ENCODE measurements around the gene DCDC2. TPM values are rescaled to one million over a fixed set of nuclear protein-coding genes. Genes with fewer than 3 reads are reported as not detected.

Gene DCDC2
- total and polyA plus RNA-seq, 2 donors (not counting 1 experiment from before 2014, with no cell fraction given): not detected

GRCh38 chr6:24403501-24403824 lies 45.6 kb upstream of the DCDC2 start:
- ATAC-seq (ENCODE audit: low read depth) (no peak), DNase-seq (peak; percentile 8)
- Histone ChIP-seq H3K27me3 (replicated peaks in 1 of 4; ENCODE audit: control extremely low read depth in 1 of 4, control insufficient read depth in 3 of 4, insufficient read depth in 4 of 4, low read length in 3 of 4) (peaks cover 0 to 9% (median 3%) of the 10 kb centered on the region in 4 experiments), H3K9ac (ENCODE audit: low read length) (peak overlapping the region; percentile 80), H2AFZ (ENCODE audit: insufficient read depth, low read depth, low read length, poor library complexity, severe bottlenecking) (peak overlapping the region; percentile 91), H4K20me1 (ENCODE audit: control insufficient read depth, insufficient read depth, low read length, poor library complexity, severe bottlenecking) (peaks cover 25% of the 10 kb centered on the region), H3K4me1 (ENCODE audit: control insufficient read depth in 2 of 2, insufficient read depth in 2 of 2, low read length in 2 of 2) (peaks cover 11 to 15% of the 10 kb centered on the region in 2 donors), H3K4me2 (replicated peaks; ENCODE audit: low read depth, low read length, poor library complexity, severe bottlenecking) (peak overlapping the region; percentile 86), H3K79me2 (ENCODE audit: control insufficient read depth, insufficient read depth, low read length) (peaks cover 31% of the 10 kb centered on the region), H3K27ac (ENCODE audit: low read length in 2 of 2) (peak overlapping the region in 1 of 2 donors; percentile 15), H3K4me3 (ENCODE audit: control extremely low read depth in 1 of 5, extremely low read depth in 1 of 5, insufficient read depth in 1 of 5, low read depth in 2 of 5, low read length in 4 of 5) (peak overlapping the region; percentile 56 to 87 (median 78)), H3K36me3 (replicated peaks in 1 of 2; ENCODE audit: control extremely low read depth in 1 of 2, control insufficient read depth in 1 of 2, extremely low read depth in 1 of 2, insufficient read depth in 2 of 2, low read length in 1 of 2) (peaks cover 5 to 17% of the 10 kb centered on the region in 2 experiments), H3K9me3 (ENCODE audit: control extremely low read depth in 1 of 3, control insufficient read depth in 2 of 3, insufficient read depth in 1 of 3, low read length in 2 of 3) (no peaks in the 10 kb centered on the region)
- TF ChIP-seq EZH2 (IDR thresholded peaks at IDR 0.05; ENCODE audit: borderline replicate concordance, insufficient read depth, low read depth, low read length, poor library complexity, severe bottlenecking) (no peak), CTCF (IDR thresholded peaks at IDR 0.05) (no peak)
- WGBS (ENCODE audit: insufficient coverage): 0% methylated on average over 1 of the region's 12 CpGs
- ChIA-PET POLR2A (no interaction called here), CTCF (no interaction called here)
- H3K27ac Mint-ChIP-seq: peak overlapping the region; percentile 83
- H3K4me3 Mint-ChIP-seq: peak overlapping the region; percentile 96
- peaks cover 38% of the 10 kb centered on the region for H3K4me1 Mint-ChIP-seq
- H3K27me3 Mint-ChIP-seq: peaks cover 8% of the 10 kb centered on the region
- no peaks in the 10 kb centered on the region for H3K9me3 Mint-ChIP-seq (ENCODE audit: insufficient read depth)
- intact Hi-C loops (cut with micrococcal nuclease): loop anchor here (10.0 kb wide), 1 partner anchor 119 kb away; no protein-coding TSS in a partner anchor

GRCh38 chr6:24402697-24403500 lies 45.0 kb upstream of the DCDC2 start, which contains the start of gene MRS2:
Gene MRS2, plus strand, starts transcription at chr6:24402936. Its CDS starts 111 bp downstream, at chr6:24403047.
- POLR2A ChIA-PET: no interaction called here

More at GRCh38 chr6:24402697-24403500, 45.0 kb upstream of the DCDC2 start, which contains the start of gene MRS2:
- Histone ChIP-seq H3K4me1 (ENCODE audit: control insufficient read depth in 2 of 2, insufficient read depth in 2 of 2, low read length in 2 of 2) (peaks cover 11 to 15% of the 10 kb centered on the region in 2 donors), H4K20me1 (ENCODE audit: control insufficient read depth, insufficient read depth, low read length, poor library complexity, severe bottlenecking) (peaks cover 25% of the 10 kb centered on the region), H3K4me3 (ENCODE audit: control extremely low read depth in 1 of 5, extremely low read depth in 1 of 5, insufficient read depth in 1 of 5, low read depth in 2 of 5, low read length in 4 of 5) (peak within 1 kb of the TSS; percentile 56 to 87 (median 78)), H2AFZ (ENCODE audit: insufficient read depth, low read depth, low read length, poor library complexity, severe bottlenecking) (peak within 1 kb of the TSS; percentile 91), H3K27me3 (replicated peaks in 1 of 4; ENCODE audit: control extremely low read depth in 1 of 4, control insufficient read depth in 3 of 4, insufficient read depth in 4 of 4, low read length in 3 of 4) (peaks cover 0 to 12% (median 3%) of the 10 kb centered on the region in 4 experiments), H3K27ac (ENCODE audit: low read length in 2 of 2) (peak within 1 kb of the TSS; percentile 2 to 15), H3K4me2 (replicated peaks; ENCODE audit: low read depth, low read length, poor library complexity, severe bottlenecking) (peak within 1 kb of the TSS; percentile 86), H3K9me3 (ENCODE audit: control extremely low read depth in 1 of 3, control insufficient read depth in 2 of 3, insufficient read depth in 1 of 3, low read length in 2 of 3) (no peaks in the 10 kb centered on the region), H3K36me3 (replicated peaks in 1 of 2; ENCODE audit: control extremely low read depth in 1 of 2, control insufficient read depth in 1 of 2, extremely low read depth in 1 of 2, insufficient read depth in 2 of 2, low read length in 1 of 2) (peaks cover 5 to 11% of the 10 kb centered on the region in 2 experiments), H3K9ac (ENCODE audit: low read length) (peak within 1 kb of the TSS; percentile 80), H3K79me2 (ENCODE audit: control insufficient read depth, insufficient read depth, low read length) (peaks cover 31% of the 10 kb centered on the region)
- no peak for TF ChIP-seq CTCF (IDR thresholded peaks at IDR 0.05)
- TF ChIP-seq EZH2 (IDR thresholded peaks at IDR 0.05; ENCODE audit: borderline replicate concordance, insufficient read depth, low read depth, low read length, poor library complexity, severe bottlenecking): no peak
- peak within 1 kb of the TSS; percentile 96 for H3K4me3 Mint-ChIP-seq
- DNase-seq: peak; percentile 86
- under 1% methylated on average over 61 of the region's 63 CpGs for WGBS (ENCODE audit: insufficient coverage)
- no peaks in the 10 kb centered on the region for H3K9me3 Mint-ChIP-seq (ENCODE audit: insufficient read depth)
- H3K27ac Mint-ChIP-seq: peak within 1 kb of the TSS; percentile 83
- CTCF ChIA-PET: no interaction called here
- intact Hi-C loops (cut with micrococcal nuclease): loop anchor here (10.0 kb wide), 1 partner anchor 118 kb away; no protein-coding TSS in a partner anchor
- peak; percentile 96 for ATAC-seq (ENCODE audit: low read depth)
- peaks cover 10% of the 10 kb centered on the region for H3K27me3 Mint-ChIP-seq
- peaks cover 38% of the 10 kb centered on the region for H3K4me1 Mint-ChIP-seq
